ENCODE data around the gene CPVL. TPM values are rescaled to one million over a fixed set of nuclear protein-coding genes. Genes with fewer than 3 reads are reported as not detected.

Gene CPVL
- total and polyA plus RNA-seq, 2 of the 8 experiments (the other 6 are each of a cell fraction or from before 2014, with no cell fraction given): 40.0 to 55.0 TPM

GRCh38 chr7:28957064-28957750 lies 189.1 kb downstream of the CPVL start (continued):
- TF ChIP-seq CHD7 (IDR thresholded peaks at IDR 0.05; ENCODE audit: insufficient replicate concordance, low read length) (no peak), RXRA (IDR thresholded peaks at IDR 0.05; ENCODE audit: insufficient read depth, low read depth, low read length) (no peak), YY1 (IDR thresholded peaks at IDR 0.05; ENCODE audit: low read depth, low read length) (no peak), RFX5 (IDR thresholded peaks at IDR 0.05; ENCODE audit: borderline replicate concordance, low read depth, low read length) (no peak), E2F6 (IDR thresholded peaks at IDR 0.05) (peak; percentile 89), BACH1 (IDR thresholded peaks at IDR 0.05; ENCODE audit: low read length) (no peak), ASH2L (IDR thresholded peaks at IDR 0.05; ENCODE audit: low read length) (peak; percentile 5), TBP (IDR thresholded peaks at IDR 0.05; ENCODE audit: low read depth, low read length) (0 out of 2 replicates have a peak, but pooled peaks have one; percentile 0), NRF1 (IDR thresholded peaks at IDR 0.05; ENCODE audit: low read depth, low read length) (no peak), CREB1 (IDR thresholded peaks at IDR 0.05) (no peak), FOSL1 (IDR thresholded peaks at IDR 0.05; ENCODE audit: insufficient read depth, low read depth, low read length) (0 out of 2 replicates have a peak, but pooled peaks have one; percentile 18)

All from H1 (cell line).